ENCODE measurements around the gene RIMS1. TPM values are rescaled to one million over a fixed set of nuclear protein-coding genes. Genes with fewer than 3 reads are reported as not detected.

RIMS1 gene
- total and polyA plus RNA-seq, 9 of the 15 experiments (the other 6 are each of a cell fraction or from before 2014, with no cell fraction given): not detected

GRCh38 chr6:72246926-72247325 lies 360.6 kb downstream of the RIMS1 start:
- CTCF ChIA-PET (ENCODE audit: low intra/inter-chr PET ratio): no interaction called here
- no peak overlapping the region for H3K4me3 ChIP-seq
- no peaks in the 10 kb centered on the region for H4K20me1 ChIP-seq (replicated peaks; ENCODE audit: control insufficient read depth, insufficient read depth, low read length)
- POLR2A ChIA-PET: no interaction called here
- TF ChIP-seq EP400 (IDR thresholded peaks at IDR 0.05) (no peak), CTCF (IDR thresholded peaks at IDR 0.05 in 2 of 3, conservative IDR thresholded peaks at IDR 0.05 in 1 of 3; ENCODE audit: insufficient read depth in 2 of 3, low read depth in 1 of 3, low read length in 3 of 3) (0 out of 6 replicates have a peak, but pooled peaks of 1 of the 3 experiments have one; percentile 9), MED1 (CRISPR knock-in tag; IDR thresholded peaks at IDR 0.05; ENCODE audit: borderline replicate concordance) (no peak)
- no TSS peak for BruUV-seq (replicated peaks)
- intact Hi-C loops (cut with micrococcal nuclease): no loop called here
- 6% methylated on average over 4 of the region's 4 CpGs for whole genome bisulfite sequencing (ENCODE audit: insufficient coverage, low coverage, missing lambda C conversion rate)
- H3K4me1 ChIP-seq (replicated peaks in 1 of 2; ENCODE audit: control insufficient read depth in 2 of 2, insufficient read depth in 2 of 2, low read length in 2 of 2): no peaks in the 10 kb centered on the region
- no peaks in the 10 kb centered on the region for H3K9me1 ChIP-seq (ENCODE audit: control insufficient read depth, insufficient read depth, low read length)
- H3K27ac ChIP-seq (ENCODE audit: extremely low read depth, low read depth, low read length): no peak overlapping the region
- no peak overlapping the region for H3K9ac ChIP-seq (ENCODE audit: insufficient read depth in 1 of 2, low read depth in 2 of 2, low read length in 2 of 2)
- FAIRE-seq (no peak), ATAC-seq (0 out of 3 replicates have a peak, but pooled peaks have one; percentile 40), DNase-seq (ENCODE audit: extremely low read depth in 1 of 4, low spot score in 3 of 4) (peak in 2 of 4 experiments; percentile 1 to 2)
- in situ Hi-C loops (cut with MboI): no loop called here
- H3K36me3 ChIP-seq (ENCODE audit: control insufficient read depth, insufficient read depth, low read length): no peaks in the 10 kb centered on the region
- no peak overlapping the region for H2AFZ ChIP-seq (ENCODE audit: low read depth, low read length)
- H3K27me3 ChIP-seq (ENCODE audit: control insufficient read depth in 2 of 2, insufficient read depth in 2 of 2, low read length in 2 of 2): no peaks in the 10 kb centered on the region
- no peak overlapping the region for H3K4me2 ChIP-seq (ENCODE audit: insufficient read depth, low read length)
- no peaks in the 10 kb centered on the region; the same call in 1 of the 2 replicates for H3K9me3 ChIP-seq (replicated peaks; ENCODE audit: control insufficient read depth, insufficient read depth, low read depth, low read length)
- no peaks in the 10 kb centered on the region for H3K79me2 ChIP-seq (ENCODE audit: control insufficient read depth, insufficient read depth, low read length)

DNA sequence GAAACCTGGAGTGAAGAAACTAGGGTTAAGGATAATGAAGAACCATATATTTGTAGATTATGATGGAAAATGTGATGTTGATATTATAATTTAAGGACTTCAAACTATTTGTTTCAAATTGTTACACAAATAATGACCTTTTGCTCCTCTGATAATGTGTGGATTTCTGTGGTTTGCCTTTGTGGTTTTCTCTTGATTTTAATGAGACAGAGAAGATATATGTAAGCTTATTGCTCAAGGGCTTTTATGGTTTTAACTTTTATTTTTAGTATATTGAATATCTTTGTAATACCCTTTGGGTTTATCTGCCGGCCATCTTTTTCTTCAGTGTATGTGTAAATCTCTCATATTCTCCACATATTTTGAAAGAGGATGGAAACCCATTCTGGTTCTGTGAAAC lies 362.3 kb downstream of the RIMS1 start:
- Histone ChIP-seq H3K4me2 (ENCODE audit: insufficient read depth, low read length) (no peak overlapping the region), H3K4me1 (replicated peaks in 1 of 2; ENCODE audit: control insufficient read depth in 2 of 2, insufficient read depth in 2 of 2, low read length in 2 of 2) (no peaks in the 10 kb centered on the region), H3K79me2 (ENCODE audit: control insufficient read depth, insufficient read depth, low read length) (no peaks in the 10 kb centered on the region), H3K9me3 (replicated peaks; ENCODE audit: control insufficient read depth, insufficient read depth, low read depth, low read length) (no peaks in the 10 kb centered on the region; the same call in 1 of the 2 replicates), H3K9me1 (ENCODE audit: control insufficient read depth, insufficient read depth, low read length) (no peaks in the 10 kb centered on the region), H3K4me3 (no peak overlapping the region), H2AFZ (ENCODE audit: low read depth, low read length) (no peak overlapping the region), H4K20me1 (replicated peaks; ENCODE audit: control insufficient read depth, insufficient read depth, low read length) (no peaks in the 10 kb centered on the region), H3K36me3 (ENCODE audit: control insufficient read depth, insufficient read depth, low read length) (no peaks in the 10 kb centered on the region), H3K9ac (ENCODE audit: insufficient read depth in 1 of 2, low read depth in 2 of 2, low read length in 2 of 2) (no peak overlapping the region), H3K27ac (ENCODE audit: extremely low read depth, low read depth, low read length) (no peak overlapping the region), H3K27me3 (ENCODE audit: control insufficient read depth in 2 of 2, insufficient read depth in 2 of 2, low read length in 2 of 2) (no peaks in the 10 kb centered on the region)
- TF ChIP-seq ESRRB (CRISPR knock-in tag; IDR thresholded peaks at IDR 0.05; ENCODE audit: borderline replicate concordance): no peak
- no peak for TF ChIP-seq RBM34 (IDR thresholded peaks at IDR 0.05; ENCODE audit: borderline replicate concordance, insufficient read depth, low read length)
- no peak for TF ChIP-seq PHF8 (IDR thresholded peaks at IDR 0.05; ENCODE audit: borderline replicate concordance, low read length)
- TF ChIP-seq ZNF707 (CRISPR knock-in tag; conservative IDR thresholded peaks at IDR 0.05): no peak
- no peak for TF ChIP-seq NKRF (IDR thresholded peaks at IDR 0.05; ENCODE audit: borderline replicate concordance)
- FAIRE-seq (no peak), DNase-seq (ENCODE audit: extremely low read depth in 1 of 4, low spot score in 3 of 4) (no peak), ATAC-seq (no peak)
- intact Hi-C loops (cut with micrococcal nuclease) (no loop called here), in situ Hi-C loops (cut with MboI) (no loop called here)
- CTCF ChIA-PET (ENCODE audit: low intra/inter-chr PET ratio): interaction anchor here (0.6 kb wide), 1 partner anchor 8 kb away, joined by 4 read pairs; no protein-coding TSS in a partner anchor
- POLR2A ChIA-PET: interaction anchor here (0.8 kb wide), 1 partner anchor 1034 kb away, joined by 4 read pairs; no protein-coding TSS in a partner anchor
- BruUV-seq (replicated peaks): no TSS peak
- WGBS (ENCODE audit: insufficient coverage, low coverage, missing lambda C conversion rate): 0% methylated on average over 1 of the region's 1 CpG
